Tibial nerve (tissue), 3 donors: ENCODE measurements around the gene PNPLA3.

Source experiments
- EP300 ChIP-seq, 2 donors: sonication (generic); formaldehyde crosslinking; IDR thresholded peaks; one replicate each; pipeline ENCODE4 v1.6.1; 2017; ENCODE audit warnings: antibody characterized with exemption in 2 of 2, mild to moderate bottlenecking in 1 of 2
- POLR2A ChIP-seq, 2 donors: fragments of 450-650 bp; IDR thresholded peaks; one replicate each; pipeline ENCODE4 v1.6.1; 2017; ENCODE audit warnings: antibody characterized with exemption in 2 of 2, mild to moderate bottlenecking in 2 of 2, moderate library complexity in 2 of 2

GRCh38 chr22:43964314-43964857 is 40.8 kb downstream of the PNPLA3 start:
- TF ChIP-seq POLR2A (IDR thresholded peaks at IDR 0.05): no peak
- no peak for TF ChIP-seq EP300 (IDR thresholded peaks at IDR 0.05)
